ENCODE measurements around the gene MTG2.

Gene MTG2

GRCh38 chr20:62233684-62234083 is 50.9 kb downstream of the MTG2 start:
- no peaks in the 10 kb centered on the region for H3K36me3 ChIP-seq (replicated peaks; ENCODE audit: insufficient read depth, low read length)
- H3K4me2 ChIP-seq (ENCODE audit: low read depth, low read length), result no peak overlapping the region
- no peak overlapping the region for H2AFZ ChIP-seq (ENCODE audit: low read length)
- H3K79me2 ChIP-seq (ENCODE audit: low read length), result peaks cover under 1% of the 10 kb centered on the region; the same call in 1 of the 2 replicates
- H3K27me3 ChIP-seq (replicated peaks; ENCODE audit: insufficient read depth, low read length), result peaks cover 41% of the 10 kb centered on the region
- no peaks in the 10 kb centered on the region for H3K9me2 ChIP-seq (replicated peaks; ENCODE audit: insufficient read depth, low read length)
- H3K9ac ChIP-seq (ENCODE audit: low read length), result no peak overlapping the region
- H4K20me1 ChIP-seq (ENCODE audit: insufficient read depth, low read length), result no peaks in the 10 kb centered on the region
- H3K9me3 ChIP-seq (replicated peaks; ENCODE audit: insufficient read depth, low read length), result no peaks in the 10 kb centered on the region
- H3K4me3 ChIP-seq (ENCODE audit: low read length), result no peak overlapping the region
- H3K4me1 ChIP-seq (ENCODE audit: low read length), result peaks cover 6% of the 10 kb centered on the region; the same call in 1 of the 2 replicates
- TF ChIP-seq CTCF (IDR thresholded peaks at IDR 0.05; ENCODE audit: low read length), result no peak
- TF ChIP-seq EZH2 (optimal IDR thresholded peaks at IDR 0.05; ENCODE audit: low read depth, low read length), result no peak
- TF ChIP-seq EZH2phosphoT487 (IDR thresholded peaks at IDR 0.05; ENCODE audit: low read length), result no peak
- no peak overlapping the region for H3K27ac ChIP-seq (ENCODE audit: low read length)
- DNase-seq, result no peak
- H3F3A ChIP-seq (ENCODE audit: insufficient read depth, low read length), result no peaks in the 10 kb centered on the region

- peaks cover 7% of the 10 kb centered on the region for H3K79me2 ChIP-seq (ENCODE audit: low read length)
- H3F3A ChIP-seq (ENCODE audit: insufficient read depth, low read length), result no peaks in the 10 kb centered on the region
- TF ChIP-seq CTCF (IDR thresholded peaks at IDR 0.05; ENCODE audit: low read length) (no peak), EZH2 (optimal IDR thresholded peaks at IDR 0.05; ENCODE audit: low read depth, low read length) (no peak), EZH2phosphoT487 (IDR thresholded peaks at IDR 0.05; ENCODE audit: low read length) (no peak)
- peaks cover 7% of the 10 kb centered on the region; the same call in 1 of the 2 replicates for H3K4me1 ChIP-seq (ENCODE audit: low read length)
- H3K36me3 ChIP-seq (replicated peaks; ENCODE audit: insufficient read depth, low read length), result no peaks in the 10 kb centered on the region
- peaks cover 40% of the 10 kb centered on the region for H3K27me3 ChIP-seq (replicated peaks; ENCODE audit: insufficient read depth, low read length)
- H3K9ac ChIP-seq (ENCODE audit: low read length), result no peak overlapping the region
- no peaks in the 10 kb centered on the region for H3K9me3 ChIP-seq (replicated peaks; ENCODE audit: insufficient read depth, low read length)
- no peak overlapping the region for H3K4me2 ChIP-seq (ENCODE audit: low read depth, low read length)
- H2AFZ ChIP-seq (ENCODE audit: low read length), result no peak overlapping the region
- no peak overlapping the region for H3K27ac ChIP-seq (ENCODE audit: low read length)
- H3K4me3 ChIP-seq (ENCODE audit: low read length), result no peak overlapping the region
- no peaks in the 10 kb centered on the region for H4K20me1 ChIP-seq (ENCODE audit: insufficient read depth, low read length)
- no peaks in the 10 kb centered on the region for H3K9me2 ChIP-seq (replicated peaks; ENCODE audit: insufficient read depth, low read length)
- no peak for DNase-seq
These were observed 51.5 kb downstream of the MTG2 start for GRCh38 chr20:62234339-62234738.

GRCh38 chr20:62235001-62235776 is 52.4 kb downstream of the MTG2 start:
- TF ChIP-seq EZH2 (optimal IDR thresholded peaks at IDR 0.05; ENCODE audit: low read depth, low read length) (no peak), EZH2phosphoT487 (IDR thresholded peaks at IDR 0.05; ENCODE audit: low read length) (no peak), CTCF (IDR thresholded peaks at IDR 0.05; ENCODE audit: low read length) (no peak)
- H3K36me3 ChIP-seq (replicated peaks; ENCODE audit: insufficient read depth, low read length), result no peaks in the 10 kb centered on the region
- H4K20me1 ChIP-seq (ENCODE audit: insufficient read depth, low read length), result no peaks in the 10 kb centered on the region

More at GRCh38 chr20:62235001-62235776, 52.4 kb downstream of the MTG2 start:
- Histone ChIP-seq H3K27me3 (replicated peaks; ENCODE audit: insufficient read depth, low read length) (peaks cover 40% of the 10 kb centered on the region), H3K9ac (ENCODE audit: low read length) (no peak overlapping the region), H3K9me3 (replicated peaks; ENCODE audit: insufficient read depth, low read length) (no peaks in the 10 kb centered on the region), H3K79me2 (ENCODE audit: low read length) (peaks cover 15% of the 10 kb centered on the region), H3K4me2 (ENCODE audit: low read depth, low read length) (no peak overlapping the region), H3K4me1 (ENCODE audit: low read length) (peaks cover 9% of the 10 kb centered on the region; the same call in 1 of the 2 replicates), H3K27ac (ENCODE audit: low read length) (no peak overlapping the region), H3K9me2 (replicated peaks; ENCODE audit: insufficient read depth, low read length) (no peaks in the 10 kb centered on the region), H3K4me3 (ENCODE audit: low read length) (no peak overlapping the region), H3F3A (ENCODE audit: insufficient read depth, low read length) (no peaks in the 10 kb centered on the region), H2AFZ (ENCODE audit: low read length) (no peak overlapping the region)
- no peak for DNase-seq

All from MM.1S (cell line).